DMS114 treated with DMSO at 0.1 percent for 48 hours (cell line): ENCODE measurements around the gene DOCK4.

ENCODE experiments used
- DNase-seq: peaks from one replicate; lab custom pipeline; 2025; ENCODE audit not compliant: unreplicated experiment; lab: John Stamatoyannopoulos, UW

DOCK4 gene

GRCh38 chr7:111833466-111833865 lies 372.7 kb downstream of the DOCK4 start:
- DNase-seq = no peak

- DNase-seq = no peak
These were observed 374.0 kb downstream of the DOCK4 start for GRCh38 chr7:111832174-111832573.

GRCh38 chr7:111829221-111829620 lies 377.0 kb downstream of the DOCK4 start:
- no peak for DNase-seq

DNA sequence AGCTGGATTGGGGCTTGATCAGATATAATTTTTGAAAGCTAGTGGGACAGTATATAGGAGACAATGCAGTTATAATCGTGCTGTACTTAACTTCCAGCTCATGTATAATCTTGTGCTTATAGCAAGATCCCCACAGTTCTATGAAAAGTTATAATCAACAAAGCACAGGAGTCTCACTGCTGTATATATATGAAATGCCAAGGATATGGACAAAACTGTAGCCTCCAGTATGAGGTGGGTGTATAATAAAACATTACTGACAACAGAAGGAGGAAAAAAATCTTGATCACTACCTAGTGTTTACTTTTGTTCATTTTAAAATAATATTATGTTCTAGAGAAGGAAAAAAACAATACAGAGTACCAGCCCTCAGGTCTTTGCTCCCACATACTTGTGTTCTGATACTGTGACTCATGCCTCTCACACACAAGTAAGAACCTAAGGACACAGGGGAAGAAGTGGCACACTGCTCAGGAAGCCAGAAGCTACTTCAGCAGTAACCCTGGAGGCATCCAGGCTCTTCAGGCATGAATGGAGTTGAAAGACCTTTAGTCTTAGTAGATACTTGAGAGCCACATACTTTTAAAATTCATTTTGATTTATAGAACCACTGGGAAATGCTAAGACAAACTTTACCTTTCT lies 378.2 kb downstream of the DOCK4 start:
- no peak for DNase-seq

GRCh38 chr7:111825046-111825445 lies 381.2 kb downstream of the DOCK4 start:
- no peak for DNase-seq

- DNase-seq = no peak
These were observed 382.4 kb downstream of the DOCK4 start for GRCh38 chr7:111823826-111824225.

- no peak for DNase-seq
These were observed 385.2 kb downstream of the DOCK4 start for GRCh38 chr7:111821046-111821445.

- no peak for DNase-seq
These were observed 385.6 kb downstream of the DOCK4 start for GRCh38 chr7:111820621-111821020.

DNA sequence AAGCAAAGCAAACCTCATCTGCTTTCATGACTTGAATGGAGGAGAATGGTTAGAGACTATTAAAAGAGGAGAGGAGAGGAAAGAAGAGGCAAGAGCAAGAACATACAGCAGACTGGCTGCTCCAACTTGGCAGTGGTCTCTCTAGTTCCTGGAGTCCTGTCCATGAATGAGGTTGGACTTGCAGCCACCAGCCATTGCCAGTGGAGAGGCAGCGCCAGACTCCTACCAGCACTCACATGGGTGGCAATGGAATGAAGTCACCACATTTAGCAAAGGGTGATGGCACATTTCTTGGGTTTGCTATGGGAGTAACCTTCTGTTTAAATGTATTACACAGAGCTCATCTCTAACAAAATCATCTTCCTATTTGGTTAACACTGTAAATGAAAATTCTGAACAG lies 386.1 kb downstream of the DOCK4 start:
- DNase-seq = no peak

DNA sequence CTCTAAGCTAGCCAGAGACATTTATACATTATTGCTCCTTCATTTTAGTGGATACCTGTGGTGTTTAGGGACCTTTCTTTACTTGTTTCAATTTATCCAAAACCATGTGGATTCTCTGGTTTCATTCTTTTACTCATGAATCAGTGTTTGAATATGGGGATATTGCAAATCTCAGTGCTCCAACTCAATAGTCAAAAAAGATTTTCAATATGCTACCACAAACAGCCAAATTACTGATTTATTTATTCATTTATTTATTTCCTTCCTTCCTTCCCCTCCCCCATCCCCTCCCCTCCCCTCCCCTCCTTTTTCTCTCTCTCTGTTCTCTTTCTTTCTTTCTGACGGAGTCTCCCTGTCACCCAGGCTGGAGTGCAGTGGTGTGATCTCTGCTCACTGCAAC lies 390.8 kb downstream of the DOCK4 start:
- no peak for DNase-seq

GRCh38 chr7:111813306-111813705 lies 392.9 kb downstream of the DOCK4 start:
- DNase-seq = no peak

DNA sequence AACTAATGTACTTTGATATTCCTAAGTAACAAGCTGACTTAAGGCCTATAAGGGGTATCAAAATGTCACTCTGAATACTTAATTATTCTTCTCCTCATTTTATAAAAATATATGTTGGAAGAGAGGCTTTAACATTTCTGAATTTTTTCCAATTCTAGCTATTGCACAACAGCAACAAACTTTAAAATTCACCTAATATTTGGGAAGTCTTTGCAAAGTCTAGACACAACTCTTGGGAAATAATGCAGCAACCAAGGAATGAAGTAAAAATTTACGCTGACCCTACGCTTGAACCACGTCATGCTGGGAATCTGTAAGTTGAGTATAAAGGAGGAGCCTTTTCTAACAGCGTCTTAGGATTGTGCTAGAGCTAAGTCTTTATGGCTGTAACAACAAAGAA lies 400.0 kb downstream of the DOCK4 start:
- DNase-seq = no peak

DNA sequence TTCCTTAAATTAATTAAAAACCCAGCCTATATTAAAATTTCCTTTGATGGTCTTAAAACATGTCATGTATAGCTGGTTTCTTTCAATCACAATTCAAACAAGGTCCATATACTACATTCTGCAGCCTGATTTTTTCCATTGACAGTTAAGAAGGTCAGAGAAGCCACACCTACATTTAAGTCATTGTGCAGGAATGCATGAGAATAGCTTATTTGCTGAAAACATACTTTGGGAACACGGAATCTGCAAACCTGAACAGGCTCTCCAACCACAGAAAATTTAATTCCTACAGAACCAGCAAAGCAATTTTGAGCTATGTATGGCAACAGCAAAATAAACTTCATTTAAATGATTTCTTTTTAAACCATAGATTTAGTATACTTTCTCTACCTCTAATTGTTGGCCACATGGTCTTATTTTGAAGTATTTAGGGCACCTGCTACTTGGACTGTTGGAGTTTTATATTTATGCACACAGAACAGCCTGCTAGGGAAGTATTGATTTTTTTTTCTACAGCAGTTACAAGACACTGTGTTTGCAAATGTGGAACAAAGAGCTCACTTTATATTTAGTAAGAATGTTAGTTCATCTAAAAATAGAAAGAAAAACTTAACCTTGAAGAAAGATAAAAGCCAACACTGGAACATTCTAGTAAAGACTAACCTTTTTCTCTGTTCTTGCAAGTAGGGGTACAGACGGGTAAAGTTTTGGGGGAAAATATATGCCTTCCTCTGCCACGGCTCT lies 403.0 kb downstream of the DOCK4 start:
- DNase-seq = no peak

GRCh38 chr7:111802194-111802772 lies 403.9 kb downstream of the DOCK4 start:
- no peak for DNase-seq

GRCh38 chr7:111801277-111801676 lies 404.9 kb downstream of the DOCK4 start:
- DNase-seq = no peak

DNA sequence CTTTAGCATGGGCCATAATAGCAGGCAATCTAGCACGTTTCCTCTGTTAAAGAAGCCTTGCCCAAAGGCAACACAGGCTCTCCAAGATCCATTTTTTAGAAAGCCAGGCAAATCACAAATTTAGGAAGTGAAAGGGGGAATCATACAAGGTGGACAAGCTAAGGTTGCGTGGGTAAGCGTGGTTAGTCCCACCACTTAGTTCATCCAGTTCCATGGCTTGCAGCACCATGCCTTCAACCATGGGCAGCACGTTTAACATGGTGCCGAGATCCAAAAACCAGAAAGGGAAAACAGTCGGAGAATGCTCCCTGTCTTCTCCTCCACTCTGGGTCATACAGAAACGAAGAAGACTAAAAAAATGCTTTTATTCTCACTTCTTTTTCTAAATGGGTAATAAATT lies 409.5 kb downstream of the DOCK4 start:
- DNase-seq = no peak

GRCh38 chr7:111789870-111790269 lies 416.3 kb downstream of the DOCK4 start:
- no peak for DNase-seq

- DNase-seq = no peak
These were observed 417.2 kb downstream of the DOCK4 start for GRCh38 chr7:111789048-111789320.

GRCh38 chr7:111788286-111789047 lies 417.7 kb downstream of the DOCK4 start:
- DNase-seq = no peak

DNA sequence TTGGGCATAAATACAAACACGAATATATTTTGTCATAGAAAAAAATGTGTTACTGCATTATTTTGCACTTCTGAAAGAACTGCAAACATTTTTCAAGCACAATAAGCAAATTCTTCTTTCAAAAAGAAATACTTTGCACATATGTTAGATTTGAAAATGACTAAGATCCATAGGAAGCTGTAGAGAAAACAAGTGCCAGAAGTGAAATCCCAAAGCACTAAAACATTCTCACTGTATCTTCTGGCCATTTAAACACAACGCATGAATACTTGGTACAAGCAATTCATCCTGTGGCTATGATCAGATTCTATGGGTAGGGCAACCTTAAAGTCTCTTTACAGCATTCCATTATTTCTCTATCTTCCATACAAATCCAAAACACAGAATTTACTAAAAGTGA lies 418.5 kb downstream of the DOCK4 start:
- DNase-seq = no peak

DNA sequence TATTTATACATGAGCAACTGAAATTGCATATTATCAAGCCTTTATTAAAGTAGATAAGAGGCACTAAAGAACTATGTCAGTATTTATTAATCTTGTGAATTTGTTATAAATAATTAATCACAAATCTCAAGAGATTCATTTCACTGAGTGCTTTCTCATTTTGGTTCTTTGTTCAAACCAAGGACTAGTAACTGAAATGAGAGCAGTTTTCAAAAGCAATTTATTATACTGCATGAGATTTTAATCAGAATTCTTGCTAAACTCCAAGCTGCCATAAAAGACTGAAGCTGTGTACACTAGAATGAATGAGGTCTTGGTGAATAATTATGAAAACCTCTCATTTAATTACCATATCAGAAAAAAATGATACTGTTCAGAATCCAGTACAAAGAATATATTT lies 419.1 kb downstream of the DOCK4 start:
- no peak for DNase-seq

DNA sequence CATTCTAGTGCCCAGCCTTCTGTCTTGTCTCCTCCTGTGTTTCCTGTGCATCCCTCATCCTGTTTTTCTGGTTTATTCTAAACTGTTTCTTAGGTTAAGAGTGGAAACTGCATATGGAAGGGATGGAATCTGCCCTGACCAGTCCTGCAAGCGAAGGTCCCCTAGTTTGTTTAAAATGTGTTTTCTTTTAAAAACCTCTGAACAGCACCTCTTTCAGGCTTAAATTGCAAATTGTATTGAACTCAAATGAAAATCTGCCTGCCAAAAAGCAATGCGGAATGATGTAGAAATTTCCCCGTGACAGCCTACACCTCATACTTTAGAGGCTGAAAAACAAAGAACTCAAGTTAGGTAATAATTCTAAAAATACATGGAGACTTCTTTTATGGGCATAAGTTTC lies 421.1 kb downstream of the DOCK4 start:
- DNase-seq = no peak
